GM12865 (cell line): Measurements from ENCODE around the gene ATP2B3.

Source experiments
- DNase-seq: peaks from one replicate; pipeline ENCODE4 v3.0.0; 2010; ENCODE audit warnings: low read depth
- H3K4me3 ChIP-seq: 2 replicates; pipeline ENCODE4 v1.5.1; 2011; ENCODE audit warnings: mild to moderate bottlenecking, low read depth, low read length, control low read depth
- TF ChIP-seq, protein P1 (sequence below): IDR thresholded peaks from 2 replicates; pipeline ENCODE4 v1.5.1; 2011; ENCODE audit warnings: low read length, control low read depth, low read depth, inconsistent platforms; ENCODE audit not compliant: insufficient read depth; ENCODE audit errors: missing control alignments

Gene ATP2B3

GRCh38 chrX:153612413-153612812 lies 95.0 kb downstream of the ATP2B3 start:
- DNase-seq, result no peak
- no peak overlapping the region for H3K4me3 ChIP-seq
- TF ChIP-seq, protein P1, sequence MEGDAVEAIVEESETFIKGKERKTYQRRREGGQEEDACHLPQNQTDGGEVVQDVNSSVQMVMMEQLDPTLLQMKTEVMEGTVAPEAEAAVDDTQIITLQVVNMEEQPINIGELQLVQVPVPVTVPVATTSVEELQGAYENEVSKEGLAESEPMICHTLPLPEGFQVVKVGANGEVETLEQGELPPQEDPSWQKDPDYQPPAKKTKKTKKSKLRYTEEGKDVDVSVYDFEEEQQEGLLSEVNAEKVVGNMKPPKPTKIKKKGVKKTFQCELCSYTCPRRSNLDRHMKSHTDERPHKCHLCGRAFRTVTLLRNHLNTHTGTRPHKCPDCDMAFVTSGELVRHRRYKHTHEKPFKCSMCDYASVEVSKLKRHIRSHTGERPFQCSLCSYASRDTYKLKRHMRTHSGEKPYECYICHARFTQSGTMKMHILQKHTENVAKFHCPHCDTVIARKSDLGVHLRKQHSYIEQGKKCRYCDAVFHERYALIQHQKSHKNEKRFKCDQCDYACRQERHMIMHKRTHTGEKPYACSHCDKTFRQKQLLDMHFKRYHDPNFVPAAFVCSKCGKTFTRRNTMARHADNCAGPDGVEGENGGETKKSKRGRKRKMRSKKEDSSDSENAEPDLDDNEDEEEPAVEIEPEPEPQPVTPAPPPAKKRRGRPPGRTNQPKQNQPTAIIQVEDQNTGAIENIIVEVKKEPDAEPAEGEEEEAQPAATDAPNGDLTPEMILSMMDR, result no peak

DNA sequence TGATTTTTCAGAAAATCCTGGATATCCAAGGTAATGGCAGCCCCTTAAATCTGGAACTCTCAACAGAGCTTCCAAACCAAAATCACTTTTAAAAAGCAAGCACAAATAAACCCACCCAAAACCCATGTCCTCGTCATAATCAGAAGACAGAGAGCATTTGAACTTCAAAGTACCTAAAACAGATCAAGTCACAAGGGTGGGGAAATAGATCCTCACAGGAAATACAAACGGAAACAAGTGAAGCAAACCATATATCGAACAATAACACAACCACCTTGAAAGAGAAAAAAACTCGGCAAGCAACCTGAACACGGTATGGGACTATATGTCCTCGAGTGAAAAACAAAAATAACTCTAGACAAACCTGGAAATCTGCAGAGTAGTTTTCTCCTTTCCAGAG lies 97.4 kb downstream of the ATP2B3 start:
- DNase-seq, result no peak
- TF ChIP-seq, protein P1, result no peak
- H3K4me3 ChIP-seq, result no peak overlapping the region

GRCh38 chrX:153620576-153620975 lies 103.1 kb downstream of the ATP2B3 start:
- H3K4me3 ChIP-seq, result no peak overlapping the region
- DNase-seq, result no peak
- TF ChIP-seq, protein P1, result no peak

GRCh38 chrX:153621949-153622598 lies 104.6 kb downstream of the ATP2B3 start:
- no peak overlapping the region for H3K4me3 ChIP-seq
- DNase-seq, result no peak
- TF ChIP-seq, protein P1, result no peak

DNA sequence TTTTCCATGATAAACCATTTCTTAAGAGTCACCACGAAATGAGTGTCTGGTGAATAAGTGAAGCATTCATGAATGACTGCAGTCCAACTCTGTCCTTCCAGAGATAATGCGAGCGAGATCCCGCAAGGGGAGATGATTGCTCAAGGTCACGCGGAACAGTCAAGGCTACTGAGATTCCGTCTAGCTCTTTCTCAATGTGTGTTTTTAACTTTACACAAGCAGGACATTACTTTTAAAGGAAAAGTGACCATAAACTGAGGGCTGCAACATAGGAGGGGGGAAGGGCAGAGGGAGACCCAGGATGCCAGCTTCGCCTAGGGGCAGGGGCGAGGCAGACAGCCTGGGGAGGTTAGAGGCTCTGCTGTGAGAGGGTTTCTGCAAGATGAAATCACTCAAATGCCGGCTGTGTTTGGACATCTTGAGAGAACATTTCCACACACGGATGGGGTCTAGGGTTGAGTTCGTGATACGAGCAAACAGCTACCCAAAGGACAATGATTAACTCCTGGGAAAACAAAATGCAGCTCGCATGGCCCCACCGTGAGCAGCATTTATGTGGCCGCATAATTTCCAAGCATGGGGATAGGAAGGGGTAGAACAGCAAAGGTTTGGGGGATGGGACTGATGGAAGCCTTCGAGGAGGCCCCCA lies 105.3 kb downstream of the ATP2B3 start:
- DNase-seq, result no peak
- H3K4me3 ChIP-seq, result no peak overlapping the region
- TF ChIP-seq, protein P1, result no peak

- TF ChIP-seq, protein P1, result no peak
- no peak for DNase-seq
- no peak overlapping the region for H3K4me3 ChIP-seq
These were observed 106.0 kb downstream of the ATP2B3 start for GRCh38 chrX:153623310-153624029.
